Measurements from ENCODE around the gene CCNDBP1. TPM values are rescaled to one million over a fixed set of nuclear protein-coding genes. Genes with fewer than 3 reads are reported as not detected.
"Not testable (repeated sequence)": the region's sequence is repeated elsewhere in the genome, so short reads cannot be mapped to it uniquely, and the experiment has no call there.

The CCNDBP1 gene
- total RNA-seq, 1 experiment from 2014 or later, result 39.8 TPM

DNA sequence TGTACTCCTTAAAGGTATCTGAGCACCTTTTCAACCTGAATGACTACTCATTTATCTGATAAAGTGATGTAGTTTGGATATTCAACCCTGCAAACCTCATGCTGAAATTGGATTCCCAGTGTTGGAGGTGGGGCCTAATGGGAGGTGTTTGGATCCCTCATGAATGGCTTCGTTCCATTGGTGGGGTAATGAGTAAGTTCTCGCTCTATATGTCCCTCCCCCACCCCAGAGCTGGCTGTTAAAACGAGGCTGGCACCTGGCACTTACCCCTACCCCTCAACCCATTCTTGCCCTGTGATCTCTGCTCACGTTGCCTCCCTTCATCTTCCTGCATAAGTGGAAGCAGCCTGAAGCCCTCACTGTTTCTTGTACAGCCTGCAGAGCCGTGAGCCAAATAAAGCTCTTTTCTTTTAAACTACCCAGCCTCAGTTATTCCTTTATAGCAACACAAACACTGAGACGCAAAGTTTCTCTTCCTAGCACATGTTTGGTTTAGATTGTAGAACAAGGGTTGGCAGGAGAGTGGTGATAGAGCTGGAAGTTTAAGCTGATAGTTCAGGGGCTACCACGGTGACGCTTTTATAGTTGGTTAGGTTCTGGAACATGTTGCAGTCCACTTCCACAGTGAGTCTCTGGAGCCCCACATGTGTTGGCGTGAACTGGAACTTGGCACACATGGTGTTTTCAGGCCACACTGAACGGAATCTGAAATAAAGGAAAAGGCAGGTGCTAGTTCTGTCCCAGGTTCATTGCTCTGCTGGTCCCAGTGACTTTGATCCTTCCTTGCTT, 11.8 kb downstream of the CCNDBP1 start:
- H3K4me3 ChIP-seq (replicated peaks in 1 of 2; ENCODE audit: low read depth in 1 of 2, low read length in 2 of 2), result no peak overlapping the region
- H3K79me2 ChIP-seq (ENCODE audit: insufficient read depth, low read length), result no peaks in the 10 kb centered on the region
- no peaks in the 10 kb centered on the region for H3K27me3 ChIP-seq (ENCODE audit: insufficient read depth, low read length)
- peaks cover 12 to 21% of the 10 kb centered on the region in 2 experiments; a peak in 3 of 4 replicates for H3K36me3 ChIP-seq (ENCODE audit: control insufficient read depth in 1 of 2, insufficient read depth in 2 of 2, low read length in 2 of 2)
- no TSS peak for BruUV-seq (replicated peaks)
- no peaks in the 10 kb centered on the region for H3K9me2 ChIP-seq (ENCODE audit: insufficient read depth)
- TF ChIP-seq EGR1 (IDR thresholded peaks at IDR 0.05; ENCODE audit: low read depth) (no peak), CEBPB (IDR thresholded peaks at IDR 0.05; ENCODE audit: low read depth) (no peak), ELF1 (IDR thresholded peaks at IDR 0.05; ENCODE audit: borderline replicate concordance, low read depth) (no peak)
- TF ChIP-seq, protein P1, sequence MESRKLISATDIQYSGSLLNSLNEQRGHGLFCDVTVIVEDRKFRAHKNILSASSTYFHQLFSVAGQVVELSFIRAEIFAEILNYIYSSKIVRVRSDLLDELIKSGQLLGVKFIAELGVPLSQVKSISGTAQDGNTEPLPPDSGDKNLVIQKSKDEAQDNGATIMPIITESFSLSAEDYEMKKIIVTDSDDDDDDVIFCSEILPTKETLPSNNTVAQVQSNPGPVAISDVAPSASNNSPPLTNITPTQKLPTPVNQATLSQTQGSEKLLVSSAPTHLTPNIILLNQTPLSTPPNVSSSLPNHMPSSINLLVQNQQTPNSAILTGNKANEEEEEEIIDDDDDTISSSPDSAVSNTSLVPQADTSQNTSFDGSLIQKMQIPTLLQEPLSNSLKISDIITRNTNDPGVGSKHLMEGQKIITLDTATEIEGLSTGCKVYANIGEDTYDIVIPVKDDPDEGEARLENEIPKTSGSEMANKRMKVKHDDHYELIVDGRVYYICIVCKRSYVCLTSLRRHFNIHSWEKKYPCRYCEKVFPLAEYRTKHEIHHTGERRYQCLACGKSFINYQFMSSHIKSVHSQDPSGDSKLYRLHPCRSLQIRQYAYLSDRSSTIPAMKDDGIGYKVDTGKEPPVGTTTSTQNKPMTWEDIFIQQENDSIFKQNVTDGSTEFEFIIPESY (IDR thresholded peaks at IDR 0.05; ENCODE audit: extremely low read depth, insufficient replicate concordance, low read length), result no peak
- no peak for ATAC-seq
- ChIA-PET CTCF (interaction anchor here (3.1 kb wide), 1 partner anchor 7 kb away, joined by 23 read pairs; no protein-coding TSS in a partner anchor), RAD21 (ENCODE audit: low non-redundant PET in 1 of 2, low total read pairs in 2 of 2, uncharacterized antibody in 2 of 2, unreplicated experiment in 2 of 2) (no interaction called here), POLR2A (no interaction called here)
- no peaks in the 10 kb centered on the region for H3K4me1 ChIP-seq (ENCODE audit: control insufficient read depth in 1 of 2, insufficient read depth in 2 of 2, low read length in 2 of 2)
- no peak overlapping the region for H2AFZ ChIP-seq (ENCODE audit: low read depth, low read length, poor library complexity, severe bottlenecking)
- H3K4me2 ChIP-seq (ENCODE audit: low read length), result no peak overlapping the region
- intact Hi-C loops (cut with micrococcal nuclease), result no loop called here
- no peak for DNase-seq (ENCODE audit: low read depth, low spot score)
- H3K9ac ChIP-seq (ENCODE audit: low read length), result no peak overlapping the region
- peaks cover 3% of the 10 kb centered on the region; the same call in 1 of the 2 replicates for H4K20me1 ChIP-seq (ENCODE audit: insufficient read depth)
- H3K9me3 ChIP-seq (ENCODE audit: control insufficient read depth in 1 of 2, insufficient read depth in 1 of 2, low read depth in 1 of 2, low read length in 2 of 2), result no peaks in the 10 kb centered on the region
- no peak overlapping the region for H3K27ac ChIP-seq (ENCODE audit: low read depth, low read length)

DNA sequence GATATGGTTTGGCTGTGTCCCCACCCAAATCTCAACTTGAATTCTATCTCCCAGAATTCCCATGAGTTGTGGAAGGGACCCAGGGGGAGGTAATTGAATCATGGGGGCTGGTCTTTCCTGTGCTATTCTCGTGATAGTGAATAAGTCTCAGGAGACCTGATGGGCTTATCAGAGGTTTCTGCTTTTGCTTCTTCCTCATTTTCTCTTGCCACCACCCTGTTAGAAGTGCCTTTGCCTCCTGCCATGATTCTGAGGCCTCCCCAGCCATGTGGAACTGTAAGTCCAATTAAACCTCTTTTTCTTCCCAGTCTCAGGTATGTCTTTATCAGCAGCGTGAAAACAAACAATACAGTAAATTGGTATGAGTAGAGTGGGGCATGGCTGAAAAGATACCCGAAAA, 12.6 kb downstream of the CCNDBP1 start:
- POLR2A ChIA-PET; ATAC-seq; H3K4me2 ChIP-seq (ENCODE audit: low read length); DNase-seq (ENCODE audit: low read depth, low spot score); CTCF ChIA-PET; H3K4me1 ChIP-seq (ENCODE audit: control insufficient read depth in 1 of 2, insufficient read depth in 2 of 2, low read length in 2 of 2); BruUV-seq (replicated peaks); H3K79me2 ChIP-seq (ENCODE audit: insufficient read depth, low read length); H3K27me3 ChIP-seq (ENCODE audit: insufficient read depth, low read length); intact Hi-C loops (cut with micrococcal nuclease); H2AFZ ChIP-seq (ENCODE audit: low read depth, low read length, poor library complexity, severe bottlenecking); H3K4me3 ChIP-seq (replicated peaks in 1 of 2; ENCODE audit: low read depth in 1 of 2, low read length in 2 of 2); H3K27ac ChIP-seq (ENCODE audit: low read depth, low read length); H3K9ac ChIP-seq (ENCODE audit: low read length); H3K9me2 ChIP-seq (ENCODE audit: insufficient read depth); RAD21 ChIA-PET (ENCODE audit: low non-redundant PET in 1 of 2, low total read pairs in 2 of 2, uncharacterized antibody in 2 of 2, unreplicated experiment in 2 of 2); H4K20me1 ChIP-seq (ENCODE audit: insufficient read depth); H3K9me3 ChIP-seq (ENCODE audit: control insufficient read depth in 1 of 2, insufficient read depth in 1 of 2, low read depth in 1 of 2, low read length in 2 of 2): not testable (repeated sequence)
- peaks cover 5 to 14% of the 10 kb centered on the region in 2 experiments; a peak in 3 of 4 replicates for H3K36me3 ChIP-seq (ENCODE audit: control insufficient read depth in 1 of 2, insufficient read depth in 2 of 2, low read length in 2 of 2)

DNA sequence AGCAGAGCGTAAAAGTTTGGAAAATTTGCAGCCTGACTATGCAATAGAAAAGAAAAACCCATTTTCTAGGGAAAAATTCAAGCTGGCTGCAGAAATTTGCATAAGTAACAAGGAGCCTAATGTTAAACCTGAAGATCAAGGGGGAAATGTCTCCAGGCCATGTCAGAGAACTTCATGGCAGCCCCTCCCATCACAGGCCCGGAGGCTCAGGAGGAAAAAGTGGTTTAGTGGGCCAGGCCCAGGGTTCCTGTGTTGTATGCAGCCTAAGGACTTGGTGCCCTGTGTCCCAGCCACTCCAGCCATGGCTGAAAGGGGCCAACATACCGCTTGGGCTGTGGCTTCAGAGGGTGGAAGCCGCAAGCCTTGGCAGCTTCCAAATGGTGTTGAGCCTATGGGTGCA, 13.4 kb downstream of the CCNDBP1 start:
- H3K27ac ChIP-seq (ENCODE audit: low read depth, low read length); H3K4me3 ChIP-seq (replicated peaks in 1 of 2; ENCODE audit: low read depth in 1 of 2, low read length in 2 of 2); H3K36me3 ChIP-seq (ENCODE audit: control insufficient read depth in 1 of 2, insufficient read depth in 2 of 2, low read length in 2 of 2); DNase-seq (ENCODE audit: low read depth, low spot score); RAD21 ChIA-PET (ENCODE audit: low non-redundant PET in 1 of 2, low total read pairs in 2 of 2, uncharacterized antibody in 2 of 2, unreplicated experiment in 2 of 2); H3K27me3 ChIP-seq (ENCODE audit: insufficient read depth, low read length); H3K79me2 ChIP-seq (ENCODE audit: insufficient read depth, low read length); H3K4me1 ChIP-seq (ENCODE audit: control insufficient read depth in 1 of 2, insufficient read depth in 2 of 2, low read length in 2 of 2); ATAC-seq; H2AFZ ChIP-seq (ENCODE audit: low read depth, low read length, poor library complexity, severe bottlenecking); H3K9me3 ChIP-seq (ENCODE audit: control insufficient read depth in 1 of 2, insufficient read depth in 1 of 2, low read depth in 1 of 2, low read length in 2 of 2); CTCF ChIA-PET; H3K4me2 ChIP-seq (ENCODE audit: low read length); POLR2A ChIA-PET; H3K9me2 ChIP-seq (ENCODE audit: insufficient read depth); H3K9ac ChIP-seq (ENCODE audit: low read length); BruUV-seq (replicated peaks); H4K20me1 ChIP-seq (ENCODE audit: insufficient read depth); intact Hi-C loops (cut with micrococcal nuclease): not testable (repeated sequence)
